Measurements from ENCODE around the gene PKD2. TPM values are rescaled to one million over a fixed set of nuclear protein-coding genes. Genes with fewer than 3 reads are reported as not detected.

PKD2 gene
- 12.7 and 13.5 TPM in 2 replicates for total RNA-seq (2014; rRNA removed; shearing (Covaris generic))
- polyA plus RNA-seq (2014; cell fraction: nucleus; rRNA removed) = 30.0 and 31.8 TPM in 2 replicates

DNA sequence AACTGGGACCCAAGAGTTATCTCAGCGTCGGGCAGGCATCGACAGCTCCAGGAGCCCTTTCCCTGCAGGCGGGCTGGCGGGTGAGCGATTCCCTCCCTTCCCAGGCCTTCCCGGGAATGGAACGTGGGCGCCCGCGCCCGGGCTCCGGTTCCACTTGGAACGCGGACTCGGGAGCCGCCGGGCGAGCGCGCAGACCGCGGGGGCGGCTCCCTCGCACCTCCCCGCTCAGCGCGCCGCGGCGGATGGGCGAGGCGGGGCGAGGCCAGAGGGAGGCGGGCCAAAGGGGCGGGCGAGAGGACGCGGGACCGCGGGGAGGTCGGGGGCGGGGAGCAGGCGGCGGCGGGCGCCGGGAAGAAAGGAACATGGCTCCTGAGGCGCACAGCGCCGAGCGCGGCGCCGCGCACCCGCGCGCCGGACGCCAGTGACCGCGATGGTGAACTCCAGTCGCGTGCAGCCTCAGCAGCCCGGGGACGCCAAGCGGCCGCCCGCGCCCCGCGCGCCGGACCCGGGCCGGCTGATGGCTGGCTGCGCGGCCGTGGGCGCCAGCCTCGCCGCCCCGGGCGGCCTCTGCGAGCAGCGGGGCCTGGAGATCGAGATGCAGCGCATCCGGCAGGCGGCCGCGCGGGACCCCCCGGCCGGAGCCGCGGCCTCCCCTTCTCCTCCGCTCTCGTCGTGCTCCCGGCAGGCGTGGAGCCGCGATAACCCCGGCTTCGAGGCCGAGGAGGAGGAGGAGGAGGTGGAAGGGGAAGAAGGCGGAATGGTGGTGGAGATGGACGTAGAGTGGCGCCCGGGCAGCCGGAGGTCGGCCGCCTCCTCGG, at the start of gene PKD2:
TSS of gene PKD2 (plus strand) at position 332 of the 818 bp plus-strand sequence. CDS start at position 431, 99 bp downstream.
- peak; percentile 64 for DNase-seq (ENCODE audit: extremely low read depth, low read depth)

DNA sequence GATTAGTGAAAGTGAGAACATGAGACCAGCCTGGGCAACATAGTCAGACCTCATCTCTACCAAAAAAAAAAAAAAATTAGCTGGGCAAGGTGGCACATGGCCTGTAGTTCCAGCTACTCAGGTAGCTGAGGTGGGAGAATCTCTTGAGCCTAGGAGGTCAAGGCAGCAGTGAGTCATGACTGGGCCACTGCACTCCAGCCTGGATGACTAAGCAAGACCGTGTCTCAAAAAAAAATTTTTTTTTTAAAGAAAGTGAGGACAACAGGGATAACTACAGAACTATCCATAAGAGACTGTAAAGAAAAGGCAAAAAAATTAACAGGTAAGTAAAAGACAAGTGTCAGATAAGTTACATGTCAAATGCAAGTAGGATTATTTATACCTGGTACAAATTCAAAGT, 45.4 kb upstream of the PKD2 start:
- no peak for DNase-seq (ENCODE audit: extremely low read depth, low read depth)

DNA sequence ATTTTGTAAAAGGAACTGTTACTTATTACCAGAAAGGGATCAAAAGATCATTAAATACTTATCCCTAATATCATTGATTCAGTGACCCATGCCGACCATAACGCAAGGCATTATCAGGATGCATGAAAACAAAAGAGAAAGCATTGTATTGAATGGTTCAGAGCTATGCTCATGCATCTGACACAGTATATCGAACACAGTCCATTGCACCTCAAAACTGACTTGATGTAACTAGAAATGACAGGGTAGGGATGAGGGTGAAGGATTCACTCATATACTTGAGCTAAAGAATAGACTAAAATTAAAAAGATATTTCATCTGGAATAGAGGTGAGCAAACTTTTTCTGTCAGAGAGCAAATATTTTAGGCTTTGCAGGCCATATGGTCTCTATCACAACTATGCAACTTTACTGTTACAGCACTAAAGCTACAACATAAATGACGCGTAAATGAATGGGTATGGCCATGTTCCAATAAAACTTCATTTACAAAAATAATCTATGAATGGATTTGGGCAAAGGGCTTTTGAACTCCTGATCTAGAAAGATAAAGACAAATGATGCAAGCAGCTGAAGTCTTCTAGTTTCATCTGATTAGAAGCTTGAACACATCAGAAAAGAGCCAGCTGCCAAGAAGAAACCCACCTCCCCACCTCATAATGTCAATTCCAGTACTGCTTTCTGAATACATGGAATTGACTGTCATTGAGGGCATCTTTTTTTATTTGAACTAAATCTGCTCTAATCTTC, 44.9 kb upstream of the PKD2 start:
- DNase-seq (ENCODE audit: extremely low read depth, low read depth) = no peak

DNA sequence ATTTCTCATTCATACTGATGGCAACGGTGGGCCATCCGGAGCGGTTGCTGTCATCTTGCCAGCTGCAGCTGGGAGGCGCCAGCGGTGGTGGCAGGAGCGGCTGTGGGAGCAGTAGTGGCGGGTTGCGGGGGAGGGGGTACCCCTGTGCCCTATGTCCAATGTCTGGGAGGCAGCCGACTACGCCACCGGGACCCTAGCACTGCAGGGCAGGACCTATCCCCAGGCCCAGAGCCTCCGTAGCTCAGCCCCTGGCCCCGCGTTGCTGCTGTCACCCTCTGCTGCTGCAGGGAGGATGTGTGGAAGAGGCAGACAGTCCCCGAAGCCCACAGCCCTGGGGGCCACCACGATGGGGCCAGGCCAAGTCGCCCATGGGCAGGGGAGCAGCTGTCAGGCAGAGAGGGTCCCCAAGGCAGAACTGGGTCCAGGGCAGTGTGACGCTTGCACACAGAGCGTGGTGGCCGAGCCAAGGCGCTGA, 41.9 kb upstream of the PKD2 start:
- no peak for DNase-seq (ENCODE audit: extremely low read depth, low read depth)

DNA sequence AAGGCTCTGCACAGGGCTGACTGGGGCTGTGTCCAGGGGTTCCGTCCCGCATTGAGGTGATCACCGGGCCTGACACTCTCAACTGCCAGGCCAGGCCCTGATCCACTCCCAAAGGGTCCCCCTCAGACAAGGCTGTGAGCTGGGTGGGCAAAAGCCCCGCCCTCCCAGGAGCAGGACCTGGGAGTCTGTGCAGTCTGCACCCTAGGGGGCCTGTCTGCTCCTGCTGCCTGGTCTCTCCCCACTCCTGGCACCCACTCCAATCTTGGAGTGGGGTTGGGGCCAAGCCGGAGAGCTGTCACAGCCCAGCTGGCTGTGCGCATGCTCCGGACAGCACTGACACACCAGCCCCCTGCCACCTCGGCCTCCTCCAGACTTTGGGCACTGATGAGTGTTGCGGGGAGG, 41.3 kb upstream of the PKD2 start:
- no peak for DNase-seq (ENCODE audit: extremely low read depth, low read depth)

DNA sequence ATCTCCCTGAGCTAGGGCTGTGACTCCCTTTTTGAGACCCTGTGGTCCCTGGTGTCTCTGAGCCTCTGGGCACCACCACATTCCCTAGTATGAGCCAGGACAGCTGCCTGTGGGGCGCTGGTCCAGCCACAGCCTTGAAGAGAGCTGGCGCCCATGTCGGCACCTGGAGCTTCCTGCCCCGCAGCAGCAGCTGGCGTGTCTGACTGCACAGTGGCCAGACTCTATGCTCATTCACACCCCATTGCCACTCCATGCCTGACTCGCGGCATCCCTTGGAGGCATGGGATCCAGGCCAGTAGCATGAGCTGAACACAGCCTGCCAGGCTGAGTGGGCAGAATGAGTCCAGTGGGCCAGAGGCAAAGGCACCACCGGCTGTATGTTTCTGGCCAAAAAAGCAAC, 40.2 kb upstream of the PKD2 start:
- no peak for DNase-seq (ENCODE audit: extremely low read depth, low read depth)

DNA sequence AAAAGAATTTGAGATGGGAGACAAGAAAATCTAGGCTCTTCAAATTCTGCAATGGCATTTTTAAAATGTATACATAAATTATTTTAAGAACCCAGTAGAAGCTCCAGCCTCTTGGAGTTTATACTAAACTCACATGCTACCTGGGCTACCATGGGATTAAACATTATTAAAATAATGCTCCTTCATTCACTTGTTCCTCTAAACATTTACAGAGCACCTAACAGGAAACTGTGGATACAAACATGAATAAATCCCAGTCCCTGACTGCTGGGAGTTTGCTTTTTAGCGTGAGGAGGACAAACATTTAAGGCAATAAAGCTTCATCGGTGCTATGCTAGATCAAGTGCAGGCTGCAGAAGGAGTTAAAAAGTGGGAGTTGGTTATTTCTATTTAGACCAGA, 37.3 kb upstream of the PKD2 start:
- no peak for DNase-seq (ENCODE audit: extremely low read depth, low read depth)

DNA sequence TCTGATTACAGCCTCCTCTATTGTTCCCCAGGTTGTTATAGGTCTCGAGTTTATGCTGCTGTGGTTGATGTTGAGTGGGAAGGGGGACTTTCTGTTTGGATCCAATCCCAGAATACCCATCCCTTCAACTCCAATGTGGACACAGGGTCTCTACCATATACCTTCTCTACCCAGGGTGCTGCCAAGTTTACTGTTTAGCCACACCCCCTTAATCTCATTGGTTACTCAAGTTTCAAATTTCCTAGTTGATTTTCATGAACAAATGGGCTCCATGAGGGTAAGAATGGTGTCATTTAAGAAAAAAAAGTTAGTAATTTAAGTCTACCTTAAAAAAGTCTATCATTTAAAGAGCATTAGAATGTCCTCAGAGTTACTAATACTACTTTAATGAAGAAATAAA, 35.6 kb upstream of the PKD2 start:
- no peak for DNase-seq (ENCODE audit: extremely low read depth, low read depth)

DNA sequence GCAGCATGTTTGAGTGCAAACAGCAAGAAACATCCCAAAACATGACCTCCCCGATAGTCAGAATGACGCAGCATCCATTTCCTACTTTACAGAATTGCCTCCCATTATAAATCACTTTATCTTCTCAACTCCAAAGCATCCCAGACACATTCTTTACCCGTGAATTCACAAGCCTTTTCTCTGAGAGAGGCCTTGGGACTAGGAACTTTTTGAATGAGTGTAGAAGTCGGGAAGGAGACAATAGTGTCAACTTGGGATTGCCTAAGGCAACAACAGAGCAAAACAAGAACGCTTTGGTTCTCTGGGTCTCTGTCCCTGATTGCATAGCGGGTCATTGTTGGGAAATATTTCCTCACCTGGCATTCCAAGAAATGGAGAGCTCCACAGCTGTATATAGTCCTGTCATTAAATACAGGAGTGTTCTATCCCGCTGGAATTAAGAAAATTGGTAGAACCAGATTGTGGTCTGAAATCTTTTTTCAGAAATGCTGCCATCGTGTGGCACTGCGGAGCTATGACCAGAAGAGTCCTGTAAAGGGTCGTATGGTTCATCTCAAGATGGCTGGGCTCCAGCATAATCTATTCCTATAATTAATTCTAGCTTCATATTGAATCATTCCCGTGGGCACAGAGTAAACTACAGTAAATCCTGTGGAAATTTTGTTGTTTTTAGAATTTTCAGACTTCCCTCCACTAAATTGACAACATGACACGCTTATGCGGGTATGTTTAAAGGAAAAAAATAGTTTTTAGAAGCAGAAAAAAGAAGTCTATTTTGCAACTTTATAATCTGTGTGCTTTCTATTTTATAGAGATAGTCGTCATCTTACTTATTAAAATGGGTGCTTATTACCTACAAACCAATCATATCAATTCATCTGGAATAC, 33.9 kb upstream of the PKD2 start:
- DNase-seq (ENCODE audit: extremely low read depth, low read depth) = peak; percentile 83

DNA sequence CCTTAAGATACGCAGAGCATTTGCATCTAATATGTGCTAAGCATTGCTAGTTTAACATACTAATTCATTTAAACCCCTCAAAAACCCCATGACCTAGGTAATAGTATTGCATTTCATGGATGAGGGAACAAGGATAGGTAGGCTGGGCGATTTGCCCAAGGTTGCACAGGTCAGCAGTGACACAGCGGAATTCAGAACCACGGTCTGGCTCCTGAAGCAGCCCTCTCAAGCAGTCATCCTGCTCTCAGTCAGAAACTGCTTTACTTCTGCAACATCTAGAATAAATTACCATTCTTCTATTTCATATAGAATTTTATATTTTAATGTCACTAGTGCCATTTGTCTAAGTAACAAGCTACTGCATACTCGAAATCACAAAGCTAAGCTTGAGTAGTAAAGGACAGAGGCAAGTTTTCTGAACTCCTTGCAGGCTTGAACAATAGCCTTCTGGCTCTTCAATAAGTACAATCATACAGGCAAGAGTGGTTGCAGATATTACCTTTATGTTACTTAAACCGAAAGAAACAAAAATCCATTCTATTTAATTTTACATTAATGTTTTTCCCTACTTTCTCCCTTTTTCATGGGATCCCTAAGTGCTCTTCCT, 32.5 kb upstream of the PKD2 start:
- peak; percentile 65 for DNase-seq (ENCODE audit: extremely low read depth, low read depth)

DNA sequence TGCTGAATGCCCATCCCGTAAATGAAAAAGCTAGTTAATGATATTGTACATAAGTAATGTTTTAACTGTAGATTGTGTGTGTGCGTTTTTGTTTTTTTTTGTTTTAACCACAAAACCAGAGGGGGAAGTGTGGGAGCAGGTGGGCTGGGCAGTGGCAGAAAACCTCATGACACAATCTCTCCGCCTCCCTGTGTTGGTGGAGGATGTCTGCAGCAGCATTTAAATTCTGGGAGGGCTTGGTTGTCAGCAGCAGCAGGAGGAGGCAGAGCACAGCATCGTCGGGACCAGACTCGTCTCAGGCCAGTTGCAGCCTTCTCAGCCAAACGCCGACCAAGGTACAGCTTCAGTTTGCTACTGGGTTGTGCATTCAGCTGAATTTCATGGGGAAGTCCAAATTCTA, 32.0 kb upstream of the PKD2 start, which contains the start of gene SPP1:
TSS of gene SPP1 (plus strand) at position 249 of the 400 bp plus-strand sequence. CDS start 1,182 bp downstream, outside the sequence.
- DNase-seq (ENCODE audit: extremely low read depth, low read depth) = peak; percentile 84

DNA sequence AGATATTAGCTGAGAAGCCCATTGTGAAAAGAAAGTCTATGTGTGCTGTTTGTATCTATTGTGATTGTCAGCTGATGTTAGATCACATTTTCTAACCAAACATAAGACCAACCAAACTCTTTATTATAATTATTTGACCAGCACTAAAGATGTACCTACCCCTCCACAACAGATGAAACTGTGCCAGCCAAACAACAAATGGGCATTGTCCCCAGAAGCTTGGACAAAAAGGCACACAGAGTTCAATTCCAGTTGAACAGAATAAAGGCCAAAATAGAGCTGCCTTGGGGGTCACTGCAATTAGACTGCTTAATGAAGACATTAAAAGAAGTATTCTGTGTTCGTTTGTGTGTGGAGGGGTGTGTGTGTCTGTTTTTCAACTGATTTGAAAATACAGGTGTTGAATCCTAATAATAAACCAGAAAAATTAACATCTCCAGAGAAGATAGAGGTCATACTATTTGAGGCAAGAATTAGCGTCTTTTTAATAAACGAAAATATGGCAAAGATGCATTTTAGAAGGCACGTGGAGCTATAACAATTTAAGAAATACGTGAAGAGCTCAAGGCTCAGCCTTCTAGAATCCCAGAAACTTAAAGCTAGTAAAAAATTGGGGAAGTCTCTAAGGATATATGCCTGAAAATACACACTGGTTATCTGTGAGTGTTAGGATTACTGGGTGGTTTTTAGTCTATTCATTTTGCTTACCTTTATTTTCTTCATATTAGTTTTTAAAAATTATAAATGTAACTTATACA, 29.7 kb upstream of the PKD2 start:
- DNase-seq (ENCODE audit: extremely low read depth, low read depth) = no peak

DNA sequence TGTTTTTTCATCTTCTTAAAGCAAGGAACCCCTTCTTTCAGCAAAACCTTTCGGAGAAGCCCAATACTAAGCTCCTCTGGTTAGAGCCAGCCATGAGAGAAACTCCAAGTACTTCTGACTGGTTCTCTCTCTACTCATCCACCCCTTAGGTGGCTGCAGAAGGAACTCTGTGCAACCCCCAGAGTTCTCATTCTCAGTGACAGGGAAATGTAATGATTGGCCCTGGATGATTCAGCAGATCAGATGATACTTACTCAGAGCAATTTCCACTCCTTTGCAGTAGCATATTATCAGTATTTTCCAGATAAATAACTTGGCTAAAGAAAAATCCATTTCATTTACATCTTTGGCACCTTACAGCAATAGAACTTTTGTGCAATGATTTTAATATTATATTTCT, 28.8 kb upstream of the PKD2 start:
- peak; percentile 57 for DNase-seq (ENCODE audit: extremely low read depth, low read depth)

DNA sequence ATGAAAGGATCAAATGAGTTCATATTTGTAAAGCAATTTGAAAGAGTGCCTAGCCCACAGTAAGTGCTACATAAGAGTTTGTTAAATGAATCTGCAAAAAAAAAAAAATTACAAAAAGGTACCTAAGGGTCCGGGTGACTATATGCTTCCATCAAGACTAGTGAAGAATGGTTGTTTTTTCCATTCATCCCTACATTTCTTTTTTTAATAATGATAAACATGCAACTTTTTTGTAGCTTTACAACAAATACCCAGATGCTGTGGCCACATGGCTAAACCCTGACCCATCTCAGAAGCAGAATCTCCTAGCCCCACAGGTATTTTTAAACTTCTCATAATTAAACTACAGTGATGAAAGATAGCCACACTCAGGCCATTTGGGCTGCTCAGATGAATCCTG, 27.6 kb upstream of the PKD2 start:
- DNase-seq (ENCODE audit: extremely low read depth, low read depth) = no peak

DNA sequence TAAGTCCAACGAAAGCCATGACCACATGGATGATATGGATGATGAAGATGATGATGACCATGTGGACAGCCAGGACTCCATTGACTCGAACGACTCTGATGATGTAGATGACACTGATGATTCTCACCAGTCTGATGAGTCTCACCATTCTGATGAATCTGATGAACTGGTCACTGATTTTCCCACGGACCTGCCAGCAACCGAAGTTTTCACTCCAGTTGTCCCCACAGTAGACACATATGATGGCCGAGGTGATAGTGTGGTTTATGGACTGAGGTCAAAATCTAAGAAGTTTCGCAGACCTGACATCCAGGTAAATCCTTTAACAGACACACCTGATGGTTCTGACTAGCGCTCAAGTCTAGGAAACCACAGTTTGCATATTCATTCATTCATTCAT, 25.9 kb upstream of the PKD2 start:
- no peak for DNase-seq (ENCODE audit: extremely low read depth, low read depth)

DNA sequence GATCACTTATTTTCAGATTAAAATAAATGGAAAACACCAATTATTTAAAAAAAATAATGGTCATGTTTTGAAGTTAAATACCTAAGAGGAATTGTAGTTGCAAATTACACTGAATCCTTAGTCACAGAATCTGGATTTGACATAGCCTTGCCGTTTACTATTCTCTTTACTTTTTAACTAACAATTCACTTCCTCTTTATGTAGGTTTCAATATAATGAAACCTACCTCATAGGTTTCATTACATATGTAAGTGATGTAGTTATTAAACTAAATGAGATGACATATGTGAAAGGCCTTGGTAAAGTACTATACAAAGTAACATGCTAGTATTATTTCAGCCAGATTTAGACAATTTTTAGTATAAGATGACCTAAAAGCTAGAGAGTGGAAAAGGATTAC, 25.4 kb upstream of the PKD2 start:
- DNase-seq (ENCODE audit: extremely low read depth, low read depth) = no peak

DNA sequence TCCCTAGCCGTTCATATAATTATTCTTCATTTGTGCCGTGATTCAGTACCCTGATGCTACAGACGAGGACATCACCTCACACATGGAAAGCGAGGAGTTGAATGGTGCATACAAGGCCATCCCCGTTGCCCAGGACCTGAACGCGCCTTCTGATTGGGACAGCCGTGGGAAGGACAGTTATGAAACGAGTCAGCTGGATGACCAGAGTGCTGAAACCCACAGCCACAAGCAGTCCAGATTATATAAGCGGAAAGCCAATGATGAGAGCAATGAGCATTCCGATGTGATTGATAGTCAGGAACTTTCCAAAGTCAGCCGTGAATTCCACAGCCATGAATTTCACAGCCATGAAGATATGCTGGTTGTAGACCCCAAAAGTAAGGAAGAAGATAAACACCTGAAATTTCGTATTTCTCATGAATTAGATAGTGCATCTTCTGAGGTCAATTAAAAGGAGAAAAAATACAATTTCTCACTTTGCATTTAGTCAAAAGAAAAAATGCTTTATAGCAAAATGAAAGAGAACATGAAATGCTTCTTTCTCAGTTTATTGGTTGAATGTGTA, 24.9 kb upstream of the PKD2 start:
- no peak for DNase-seq (ENCODE audit: extremely low read depth, low read depth)

DNA sequence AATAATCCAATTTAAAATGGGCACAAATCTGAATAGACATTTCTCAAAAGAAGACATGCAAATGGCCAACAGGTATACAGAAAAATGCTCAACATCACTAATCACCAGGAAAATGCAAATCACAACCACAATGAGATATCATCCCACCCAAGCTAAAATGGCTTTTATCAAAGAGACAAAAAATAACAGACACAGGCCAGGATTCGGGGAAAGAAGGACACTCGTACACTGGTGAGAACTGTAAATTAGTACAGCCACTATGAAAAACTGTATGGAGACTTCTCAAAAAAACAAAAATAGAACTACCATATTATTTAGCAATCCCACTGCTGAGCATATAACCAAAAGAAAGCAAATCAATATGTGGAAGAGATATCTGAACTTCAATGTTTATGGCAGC, 23.4 kb upstream of the PKD2 start:
- no peak for DNase-seq (ENCODE audit: extremely low read depth, low read depth)

Data from NCI-H460 (cell line).